ENCODE data around the gene PAGE4.

PAGE4 gene

DNA sequence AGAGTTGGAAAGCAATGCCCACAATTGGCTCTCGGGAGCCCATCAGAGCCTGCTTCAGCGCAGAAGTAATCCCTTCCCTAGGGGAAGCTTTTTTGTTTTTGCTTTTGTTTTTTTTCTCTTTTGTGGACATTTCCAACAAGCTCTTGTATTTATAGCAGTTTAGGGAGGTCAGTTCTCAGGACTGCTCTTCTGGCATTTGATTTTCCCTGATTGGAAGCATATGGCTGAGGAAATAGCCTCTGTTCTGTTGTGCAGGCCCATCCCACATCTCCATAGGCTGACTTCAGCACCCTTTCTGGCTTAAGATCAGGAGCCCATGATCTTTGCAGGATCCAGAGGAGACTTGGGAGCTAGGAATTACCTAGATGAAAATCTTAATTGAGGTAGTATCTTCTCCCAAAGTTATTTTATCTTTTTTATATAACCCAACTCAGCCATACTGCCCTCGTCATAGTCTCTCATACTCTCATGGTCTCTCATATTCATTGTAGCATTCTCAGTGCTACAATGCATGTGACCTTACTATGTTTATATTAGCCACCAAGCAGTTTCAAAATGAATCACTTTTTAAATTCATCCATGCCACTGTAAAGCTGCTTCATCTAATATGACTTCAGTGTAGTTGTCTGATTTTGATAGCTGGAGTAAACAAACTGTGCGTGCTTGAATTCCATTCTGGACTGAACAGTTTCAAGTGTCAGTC lies 16.7 kb downstream of the PAGE4 start:
- Histone ChIP-seq H3K4me2 (ENCODE audit: low read length) (no peak overlapping the region), H3K79me1 (ENCODE audit: low read length) (no peaks in the 10 kb centered on the region), H3K4me3 (ENCODE audit: low read depth, low read length) (no peak overlapping the region), H3K27ac (ENCODE audit: low read depth, low read length) (no peak overlapping the region), H3K18ac (ENCODE audit: low read length) (no peak overlapping the region), H4K12ac (ENCODE audit: low read depth, low read length) (no peak overlapping the region), H2BK12ac (ENCODE audit: low read length) (no peak overlapping the region), H4K91ac (ENCODE audit: low read depth, low read length) (no peak overlapping the region), H2BK5ac (ENCODE audit: low read depth, low read length, poor library complexity) (no peak overlapping the region), H3K23ac (ENCODE audit: low read length) (no peak overlapping the region), H3K4ac (ENCODE audit: low read depth, low read length) (no peak overlapping the region), H3K4me1 (ENCODE audit: control insufficient read depth in 1 of 2, insufficient read depth in 2 of 2, low read length in 2 of 2) (peaks cover 0 to 3% of the 10 kb centered on the region in 2 experiments), H2AK5ac (ENCODE audit: low read length) (no peak overlapping the region), H4K8ac (ENCODE audit: low read depth, low read length) (no peak overlapping the region), H3K79me2 (ENCODE audit: control insufficient read depth, insufficient read depth, low read length, poor library complexity) (no peaks in the 10 kb centered on the region), H3K9me3 (ENCODE audit: insufficient read depth, low read depth, low read length) (no peaks in the 10 kb centered on the region), H3K14ac (ENCODE audit: low read length) (no peak overlapping the region), H3K27me3 (ENCODE audit: insufficient read depth, low read length) (no peaks in the 10 kb centered on the region), H2BK120ac (ENCODE audit: insufficient read depth, low read length, poor library complexity) (no peak overlapping the region), H3K36me3 (ENCODE audit: control insufficient read depth in 1 of 2, insufficient read depth in 2 of 2, low read length in 2 of 2) (no peaks in the 10 kb centered on the region), H2AFZ (ENCODE audit: insufficient read depth, low read length, poor library complexity) (no peak overlapping the region), H3K9ac (ENCODE audit: low read length) (no peak overlapping the region)
- WGBS (ENCODE audit: extremely low coverage, insufficient coverage, insufficient read length), result no CpG with 5 or more reads among the region's 4 CpGs
- DNase-seq, result no peak

DNA sequence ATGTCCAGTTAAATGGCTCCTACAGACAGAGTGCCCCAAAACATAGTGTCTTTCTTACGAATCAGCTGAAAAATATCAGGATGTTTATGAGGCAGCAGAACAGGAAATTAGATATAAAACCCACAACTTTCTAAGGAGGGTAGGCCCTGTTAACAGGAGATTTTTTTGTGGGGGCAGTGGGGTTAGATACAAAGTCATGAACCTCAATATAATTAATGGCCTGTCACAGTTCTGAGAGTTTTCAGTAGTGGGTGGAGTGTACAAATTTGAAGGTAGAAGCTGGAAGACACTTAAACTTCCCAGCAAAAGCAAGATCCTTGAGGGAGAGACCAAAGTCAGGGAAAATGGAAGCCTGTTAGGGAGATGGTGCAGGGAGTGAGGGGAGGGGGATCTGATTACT lies 17.4 kb downstream of the PAGE4 start:
- H4K91ac ChIP-seq (ENCODE audit: low read depth, low read length), result no peak overlapping the region
- H3K23ac ChIP-seq (ENCODE audit: low read length), result no peak overlapping the region
- H2BK120ac ChIP-seq (ENCODE audit: insufficient read depth, low read length, poor library complexity), result no peak overlapping the region
- no peak overlapping the region for H4K12ac ChIP-seq (ENCODE audit: low read depth, low read length)
- no peak overlapping the region for H3K4me2 ChIP-seq (ENCODE audit: low read length)
- H3K27me3 ChIP-seq (ENCODE audit: insufficient read depth, low read length), result no peaks in the 10 kb centered on the region
- H3K4ac ChIP-seq (ENCODE audit: low read depth, low read length), result no peak overlapping the region
- H2AFZ ChIP-seq (ENCODE audit: insufficient read depth, low read length, poor library complexity), result no peak overlapping the region
- no peak overlapping the region for H3K27ac ChIP-seq (ENCODE audit: low read depth, low read length)
- H3K79me2 ChIP-seq (ENCODE audit: control insufficient read depth, insufficient read depth, low read length, poor library complexity), result no peaks in the 10 kb centered on the region
- no peak overlapping the region for H2AK5ac ChIP-seq (ENCODE audit: low read length)
- no peaks in the 10 kb centered on the region for H3K4me1 ChIP-seq (ENCODE audit: control insufficient read depth in 1 of 2, insufficient read depth in 2 of 2, low read length in 2 of 2)
- no peaks in the 10 kb centered on the region for H3K79me1 ChIP-seq (ENCODE audit: low read length)
- H3K9ac ChIP-seq (ENCODE audit: low read length), result no peak overlapping the region
- H3K14ac ChIP-seq (ENCODE audit: low read length), result no peak overlapping the region
- H3K4me3 ChIP-seq (ENCODE audit: low read depth, low read length), result no peak overlapping the region
- no peak for DNase-seq
- no peak overlapping the region for H3K18ac ChIP-seq (ENCODE audit: low read length)
- H2BK5ac ChIP-seq (ENCODE audit: low read depth, low read length, poor library complexity), result no peak overlapping the region
- no CpG with 5 or more reads among the region's 1 CpG for WGBS (ENCODE audit: extremely low coverage, insufficient coverage, insufficient read length)
- H3K36me3 ChIP-seq (ENCODE audit: control insufficient read depth in 1 of 2, insufficient read depth in 2 of 2, low read length in 2 of 2), result no peaks in the 10 kb centered on the region
- no peak overlapping the region for H2BK12ac ChIP-seq (ENCODE audit: low read length)
- no peaks in the 10 kb centered on the region for H3K9me3 ChIP-seq (ENCODE audit: insufficient read depth, low read depth, low read length)
- no peak overlapping the region for H4K8ac ChIP-seq (ENCODE audit: low read depth, low read length)

DNA sequence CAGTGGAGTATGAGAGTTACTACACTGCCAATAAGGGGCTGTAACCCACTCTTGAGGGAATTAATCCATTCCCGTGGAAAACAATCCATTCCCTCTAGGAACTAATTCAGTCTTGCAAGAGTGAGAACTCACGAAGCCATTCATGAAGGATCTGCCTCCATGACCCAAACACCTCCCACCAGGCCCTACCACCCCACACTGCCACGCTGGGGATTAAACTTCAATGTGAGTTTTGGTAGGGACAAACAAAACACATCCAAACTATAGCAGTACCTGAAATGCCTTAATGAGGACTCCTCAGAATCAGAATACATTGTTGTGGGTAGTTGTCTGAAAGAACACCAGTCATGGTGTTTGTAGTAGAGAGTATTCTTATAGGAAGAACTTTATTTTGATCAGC lies 19.2 kb downstream of the PAGE4 start:
- Histone ChIP-seq H3K79me2 (ENCODE audit: control insufficient read depth, insufficient read depth, low read length, poor library complexity) (no peaks in the 10 kb centered on the region), H3K14ac (ENCODE audit: low read length) (no peak overlapping the region), H3K23ac (ENCODE audit: low read length) (no peak overlapping the region), H3K9ac (ENCODE audit: low read length) (no peak overlapping the region), H3K79me1 (ENCODE audit: low read length) (no peaks in the 10 kb centered on the region), H2BK5ac (ENCODE audit: low read depth, low read length, poor library complexity) (no peak overlapping the region), H3K4me2 (ENCODE audit: low read length) (no peak overlapping the region), H3K18ac (ENCODE audit: low read length) (no peak overlapping the region), H3K4ac (ENCODE audit: low read depth, low read length) (no peak overlapping the region), H2AFZ (ENCODE audit: insufficient read depth, low read length, poor library complexity) (no peak overlapping the region), H3K36me3 (ENCODE audit: control insufficient read depth in 1 of 2, insufficient read depth in 2 of 2, low read length in 2 of 2) (no peaks in the 10 kb centered on the region), H4K8ac (ENCODE audit: low read depth, low read length) (no peak overlapping the region), H2BK12ac (ENCODE audit: low read length) (no peak overlapping the region), H3K9me3 (ENCODE audit: insufficient read depth, low read depth, low read length) (no peaks in the 10 kb centered on the region), H4K12ac (ENCODE audit: low read depth, low read length) (no peak overlapping the region), H3K27ac (ENCODE audit: low read depth, low read length) (no peak overlapping the region), H3K27me3 (ENCODE audit: insufficient read depth, low read length) (no peaks in the 10 kb centered on the region), H2AK5ac (ENCODE audit: low read length) (no peak overlapping the region), H3K4me1 (ENCODE audit: control insufficient read depth in 1 of 2, insufficient read depth in 2 of 2, low read length in 2 of 2) (no peaks in the 10 kb centered on the region), H3K4me3 (ENCODE audit: low read depth, low read length) (no peak overlapping the region), H2BK120ac (ENCODE audit: insufficient read depth, low read length, poor library complexity) (no peak overlapping the region), H4K91ac (ENCODE audit: low read depth, low read length) (no peak overlapping the region)
- no peak for DNase-seq
- no CpG with 5 or more reads among the region's 3 CpGs for WGBS (ENCODE audit: extremely low coverage, insufficient coverage, insufficient read length)

DNA sequence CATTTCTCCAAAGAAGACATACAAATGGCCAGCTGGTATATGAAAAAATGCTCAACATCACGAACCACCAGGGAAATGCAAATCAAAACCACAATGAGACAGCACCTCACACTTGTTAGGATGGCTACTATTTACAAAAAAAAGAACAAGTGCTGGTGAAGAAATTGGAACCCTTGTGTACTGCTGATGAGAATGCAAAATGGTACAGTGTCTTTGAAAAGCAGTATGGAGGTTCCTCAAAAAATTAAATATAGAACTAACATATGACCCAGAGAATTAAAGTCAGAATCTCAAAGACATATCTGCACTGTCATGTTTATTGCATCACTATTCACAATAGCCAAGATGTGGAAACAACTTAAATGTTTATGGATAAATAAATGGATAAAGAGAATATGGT lies 20.9 kb downstream of the PAGE4 start:
- H3K23ac ChIP-seq (ENCODE audit: low read length), result no peak overlapping the region
- H3K36me3 ChIP-seq (ENCODE audit: control insufficient read depth in 1 of 2, insufficient read depth in 2 of 2, low read length in 2 of 2), result no peaks in the 10 kb centered on the region
- no peaks in the 10 kb centered on the region for H3K79me2 ChIP-seq (ENCODE audit: control insufficient read depth, insufficient read depth, low read length, poor library complexity)
- H4K91ac ChIP-seq (ENCODE audit: low read depth, low read length), result no peak overlapping the region
- H3K27ac ChIP-seq (ENCODE audit: low read depth, low read length), result no peak overlapping the region
- no peak overlapping the region for H2BK120ac ChIP-seq (ENCODE audit: insufficient read depth, low read length, poor library complexity)
- H3K4me3 ChIP-seq (ENCODE audit: low read depth, low read length), result no peak overlapping the region
- H3K79me1 ChIP-seq (ENCODE audit: low read length), result no peaks in the 10 kb centered on the region
- H4K8ac ChIP-seq (ENCODE audit: low read depth, low read length), result no peak overlapping the region
- H2AK5ac ChIP-seq (ENCODE audit: low read length), result no peak overlapping the region
- H3K27me3 ChIP-seq (ENCODE audit: insufficient read depth, low read length), result no peaks in the 10 kb centered on the region
- no peak overlapping the region for H3K4me2 ChIP-seq (ENCODE audit: low read length)
- no peak for DNase-seq
- no peak overlapping the region for H4K12ac ChIP-seq (ENCODE audit: low read depth, low read length)
- no peak overlapping the region for H3K14ac ChIP-seq (ENCODE audit: low read length)
- no peak overlapping the region for H3K4ac ChIP-seq (ENCODE audit: low read depth, low read length)
- no peaks in the 10 kb centered on the region for H3K4me1 ChIP-seq (ENCODE audit: control insufficient read depth in 1 of 2, insufficient read depth in 2 of 2, low read length in 2 of 2)
- H2BK5ac ChIP-seq (ENCODE audit: low read depth, low read length, poor library complexity), result no peak overlapping the region
- no peak overlapping the region for H3K18ac ChIP-seq (ENCODE audit: low read length)
- no peak overlapping the region for H2AFZ ChIP-seq (ENCODE audit: insufficient read depth, low read length, poor library complexity)
- no peak overlapping the region for H3K9ac ChIP-seq (ENCODE audit: low read length)
- no CpG with 5 or more reads among the region's 1 CpG for WGBS (ENCODE audit: extremely low coverage, insufficient coverage, insufficient read length)
- no peaks in the 10 kb centered on the region for H3K9me3 ChIP-seq (ENCODE audit: insufficient read depth, low read depth, low read length)
- no peak overlapping the region for H2BK12ac ChIP-seq (ENCODE audit: low read length)
